Measurements from ENCODE around the gene RPUSD3.

RPUSD3 gene

GRCh38 chr3:9886328-9886727 is 42.5 kb upstream of the RPUSD3 start:
- no peak for TF ChIP-seq CTCF (IDR thresholded peaks at IDR 0.05; ENCODE audit: control insufficient read depth, extremely low read depth, insufficient read depth)
- DNase-seq (ENCODE audit: low read depth) = no peak
- no peak overlapping the region for H3K4me3 ChIP-seq (ENCODE audit: low read depth, low read length)

- no peak overlapping the region for H3K4me3 ChIP-seq (ENCODE audit: low read depth, low read length)
- no peak for DNase-seq (ENCODE audit: low read depth)
- no peak for TF ChIP-seq CTCF (IDR thresholded peaks at IDR 0.05; ENCODE audit: control insufficient read depth, extremely low read depth, insufficient read depth)
Measured at GRCh38 chr3:9884555-9885165, 40.9 kb upstream of the RPUSD3 start.

GRCh38 chr3:9883706-9884554 is 40.1 kb upstream of the RPUSD3 start:
- no peak for TF ChIP-seq CTCF (IDR thresholded peaks at IDR 0.05; ENCODE audit: control insufficient read depth, extremely low read depth, insufficient read depth)
- DNase-seq (ENCODE audit: low read depth) = no peak
- H3K4me3 ChIP-seq (ENCODE audit: low read depth, low read length) = no peak overlapping the region

GRCh38 chr3:9881441-9881840 is 37.6 kb upstream of the RPUSD3 start:
- TF ChIP-seq CTCF (IDR thresholded peaks at IDR 0.05; ENCODE audit: control insufficient read depth, extremely low read depth, insufficient read depth) = no peak

GRCh38 chr3:9879830-9880549 is 36.2 kb upstream of the RPUSD3 start, which contains the start of gene CIDEC:
CIDEC (minus strand) TSS chr3:9880253; CDS start chr3:9878486, 1,767 bp downstream.
- no peak for TF ChIP-seq CTCF (IDR thresholded peaks at IDR 0.05; ENCODE audit: control insufficient read depth, extremely low read depth, insufficient read depth)
- no peak within 1 kb of the TSS for H3K4me3 ChIP-seq (ENCODE audit: low read depth, low read length)
- DNase-seq (ENCODE audit: low read depth) = no peak

More at GRCh38 chr3:9881441-9881840, 37.6 kb upstream of the RPUSD3 start:
- DNase-seq (ENCODE audit: low read depth) = no peak
- H3K4me3 ChIP-seq (ENCODE audit: low read depth, low read length) = no peak overlapping the region

- no peak overlapping the region for H3K4me3 ChIP-seq (ENCODE audit: low read depth, low read length)
- no peak for TF ChIP-seq CTCF (IDR thresholded peaks at IDR 0.05; ENCODE audit: control insufficient read depth, extremely low read depth, insufficient read depth)
- DNase-seq (ENCODE audit: low read depth) = no peak
Measured at GRCh38 chr3:9878700-9879099, 34.9 kb upstream of the RPUSD3 start.

All from LNCaP clone FGC (cell line).